Stimulated activated CD4-positive, alpha-beta T cell treated with anti-CD3 and anti-CD28 coated beads, Interleukin-4, amount 100 ng/mL, for 1 hour (primary cell): Measurements from ENCODE around the gene HSPA14.
A peak's percentile ranks its signal among the peaks of the same experiment; 100 is the strongest.
"Not testable (repeated sequence)": the region's sequence is repeated elsewhere in the genome, so short reads cannot be mapped to it uniquely, and the experiment has no call there.

Experiments
- DNase-seq: peaks from one replicate; pipeline ENCODE4 v3.0.0-alpha.2; 2020

HSPA14 gene

GRCh38 chr10:14837757-14838581 is at the start of gene HSPA14, which contains the start of the genes CDNF and MSANTD7:
TSS of gene HSPA14 (plus strand) at chr10:14838306. CDS start at chr10:14838403, 97 bp downstream.
TSS of gene CDNF (minus strand) at chr10:14838037. CDS start at chr10:14837946, 91 bp downstream.
TSS of gene MSANTD7 (plus strand) at chr10:14838306. CDS start at chr10:14842285, 3,979 bp downstream.
- peak; percentile 99 for DNase-seq

GRCh38 chr10:14798636-14799035 is 39.5 kb upstream of the HSPA14 start:
- DNase-seq, result no peak

GRCh38 chr10:14800397-14800796 is 37.7 kb upstream of the HSPA14 start:
- no peak for DNase-seq

DNA sequence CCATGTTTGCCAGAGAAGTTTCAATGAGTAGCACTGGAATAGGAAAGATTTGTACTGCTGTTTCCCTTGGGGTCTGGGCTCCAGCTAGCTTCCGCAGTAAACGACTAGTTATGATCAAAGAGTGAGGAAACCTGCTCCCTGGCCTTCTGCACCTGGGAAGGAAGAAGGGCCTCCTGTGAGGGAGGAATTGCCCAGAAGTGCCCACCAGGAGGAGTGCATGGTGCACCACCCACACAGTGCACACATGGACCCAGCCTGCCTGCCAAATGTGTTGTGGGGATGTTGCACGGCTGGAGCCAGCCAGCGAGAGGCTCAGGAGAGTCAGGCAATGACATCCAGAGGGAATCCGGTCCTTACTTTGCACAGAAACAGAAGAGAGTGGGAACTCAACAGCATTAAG is 36.4 kb upstream of the HSPA14 start:
- DNase-seq, result no peak

DNA sequence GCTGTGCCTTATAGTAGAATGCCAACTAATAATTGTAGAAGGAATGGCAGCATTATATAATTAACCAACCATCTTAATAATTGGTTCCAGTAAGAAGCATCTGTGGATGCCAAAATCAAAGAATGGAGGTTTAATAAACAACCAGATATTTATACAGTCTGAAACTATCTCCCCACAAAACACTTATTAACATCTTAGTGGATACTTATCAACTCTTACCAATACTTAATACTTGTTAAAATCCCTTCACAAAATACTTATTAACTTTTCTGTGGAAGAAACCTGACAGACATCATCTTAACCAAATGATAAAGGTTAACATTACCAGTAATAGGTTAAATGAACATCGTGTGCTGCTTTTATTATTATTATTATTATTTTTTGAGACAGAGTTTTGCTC is 34.3 kb upstream of the HSPA14 start:
- DNase-seq, result no peak

DNA sequence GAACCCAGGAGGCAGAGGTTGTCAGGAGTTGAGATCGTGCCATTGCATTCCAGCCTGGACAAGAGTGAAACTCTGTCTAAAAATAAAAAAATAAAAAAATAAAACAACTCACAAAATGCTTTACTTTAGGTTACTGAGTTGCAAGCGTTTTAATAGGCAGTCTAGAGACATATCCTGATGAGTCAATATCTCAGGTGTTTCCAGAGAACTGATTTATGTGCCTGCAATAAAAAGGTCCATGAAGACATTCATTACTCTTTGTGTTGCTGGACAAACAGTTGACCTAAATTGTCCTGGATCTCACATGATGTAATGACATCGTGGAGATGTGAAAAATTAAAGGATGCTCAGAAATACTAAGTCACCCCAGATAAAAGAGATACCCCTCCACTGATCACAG is 31.8 kb upstream of the HSPA14 start:
- no peak for DNase-seq

DNA sequence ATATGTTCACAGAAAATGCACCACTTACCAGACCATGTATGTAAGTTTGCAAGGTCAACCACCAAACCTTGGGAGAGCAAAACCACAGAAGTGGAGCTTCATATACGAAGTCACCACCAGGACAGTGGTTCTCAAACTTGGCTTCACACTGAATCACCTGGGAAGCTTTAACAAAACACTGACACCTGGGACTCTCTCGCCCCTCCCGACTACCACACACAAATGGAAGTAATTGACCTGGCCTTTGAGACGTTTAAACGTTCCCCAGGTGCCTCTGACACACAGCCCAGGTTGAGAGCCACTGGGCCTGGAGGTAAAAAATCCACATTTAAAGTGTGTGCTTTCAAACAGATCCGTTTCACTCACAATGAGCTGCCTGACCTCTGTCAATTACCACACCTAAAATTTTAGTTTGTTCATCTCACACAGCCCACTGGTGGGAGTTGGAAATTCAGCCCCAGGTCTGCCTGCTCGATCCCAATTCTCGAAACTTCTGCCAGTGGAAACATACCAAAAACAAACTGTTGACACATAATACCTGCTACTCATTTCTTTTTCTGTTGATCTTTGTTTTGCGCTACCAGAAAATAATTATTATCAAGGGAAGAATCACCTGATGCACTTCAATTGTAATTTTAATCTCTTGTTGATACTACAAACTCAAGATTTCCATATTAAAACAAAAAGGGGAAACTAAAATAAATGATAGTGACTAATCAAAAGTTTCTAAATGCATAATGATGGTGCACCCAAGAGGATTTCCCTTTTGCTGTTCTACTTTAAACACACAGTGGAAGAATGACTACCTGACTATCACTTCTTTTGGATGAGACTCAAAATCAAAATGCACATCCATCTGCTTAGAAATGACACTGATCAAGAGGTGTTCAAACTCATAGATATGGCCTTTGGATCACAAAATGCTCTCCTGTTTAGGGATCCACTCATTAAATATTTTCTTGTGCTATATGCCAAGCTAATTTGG is 26.8 kb upstream of the HSPA14 start:
- no peak for DNase-seq

- DNase-seq, result no peak
Measured at GRCh38 chr10:14812271-14812670, 25.8 kb upstream of the HSPA14 start.

- DNase-seq, result no peak
Measured at GRCh38 chr10:14815681-14816080, 22.4 kb upstream of the HSPA14 start.

DNA sequence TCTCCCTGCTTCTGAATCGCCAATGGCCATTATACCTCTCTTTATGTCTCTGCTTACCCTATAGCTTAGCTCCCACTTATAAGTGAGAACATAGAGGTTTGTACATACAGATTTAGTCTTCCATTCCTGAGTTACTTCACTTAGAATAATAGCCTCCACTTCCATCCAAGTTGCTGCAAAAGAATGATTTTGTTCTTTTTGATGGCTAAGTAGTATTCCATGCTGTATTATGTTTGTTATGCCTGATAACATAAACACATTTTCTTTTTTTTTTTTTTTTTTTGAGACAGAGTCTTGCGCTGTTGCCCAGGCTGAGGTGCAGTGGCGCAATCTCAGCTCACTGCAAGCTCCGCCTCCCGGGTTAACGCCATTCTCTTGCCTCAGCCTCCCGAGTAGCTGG is 21.4 kb upstream of the HSPA14 start:
- not testable (repeated sequence) for DNase-seq

DNA sequence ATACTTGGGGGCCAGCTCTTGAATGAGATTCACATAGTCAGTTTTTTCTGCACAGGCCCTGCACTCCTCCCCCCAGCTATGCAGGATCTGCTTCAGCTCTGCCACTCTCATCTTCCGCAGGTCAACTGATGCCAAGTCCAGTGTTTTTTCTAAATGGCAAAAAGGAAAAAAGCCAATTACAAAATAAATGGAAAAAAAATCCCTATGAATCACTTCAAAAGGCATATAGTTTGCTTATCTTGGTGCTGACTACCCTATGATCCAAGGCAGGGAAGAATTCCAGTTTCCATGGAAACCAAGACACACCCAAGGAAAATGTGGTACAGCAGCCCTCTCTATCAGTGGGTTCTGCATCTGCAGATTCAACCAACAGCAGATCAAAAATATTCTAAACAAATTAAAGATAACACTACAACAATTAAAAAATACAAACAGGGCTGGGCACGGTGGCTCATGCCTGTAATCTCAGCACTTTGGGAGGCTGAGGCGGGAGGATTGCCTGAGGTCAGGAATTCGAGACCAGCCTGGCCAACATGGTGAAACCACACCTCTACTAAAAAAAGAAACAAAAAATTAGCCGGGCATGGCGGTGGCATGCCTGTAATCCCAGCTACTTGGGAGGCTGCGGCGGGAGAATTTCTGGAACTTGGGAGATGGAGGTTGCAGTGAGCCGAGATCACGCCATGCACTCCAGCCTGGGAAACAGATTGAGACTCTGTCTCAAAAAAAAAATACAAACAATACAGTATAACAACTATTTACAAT is 17.9 kb upstream of the HSPA14 start:
- DNase-seq, result no peak

- no peak for DNase-seq
Measured at GRCh38 chr10:14820775-14821154, 17.3 kb upstream of the HSPA14 start.

DNA sequence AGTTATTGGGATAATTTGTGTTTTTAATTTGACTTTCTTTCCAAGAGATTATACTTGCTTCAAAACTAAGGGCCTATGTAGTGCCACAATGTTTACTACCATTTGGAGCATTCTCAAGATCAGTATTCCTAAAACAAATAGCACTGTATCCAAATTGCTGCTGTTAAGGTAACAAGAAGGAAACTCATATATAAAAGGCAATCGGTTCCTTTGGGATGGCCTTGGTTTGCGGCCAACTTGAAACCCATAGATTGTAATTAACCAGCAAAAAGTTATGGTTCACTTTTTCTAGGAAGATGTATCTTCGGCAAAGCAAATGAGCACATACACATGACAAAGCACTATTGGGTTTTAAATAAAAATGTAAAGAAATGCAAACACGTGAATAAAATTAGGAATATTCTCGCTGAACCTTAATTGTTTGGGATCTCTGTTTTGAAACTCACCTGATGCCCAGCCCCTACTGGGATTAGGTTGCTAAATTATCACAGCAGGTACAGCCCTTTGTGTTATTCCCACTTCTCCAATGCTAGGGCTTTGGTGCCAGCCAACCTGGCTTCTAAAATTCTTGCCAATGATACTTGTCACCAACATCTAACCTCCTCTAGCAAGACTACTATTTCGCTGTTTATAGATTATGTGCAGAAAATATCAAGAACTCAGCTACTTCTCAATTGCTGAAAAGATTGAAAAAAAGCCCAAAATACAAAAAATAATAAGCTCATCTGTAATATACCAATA is 16.3 kb upstream of the HSPA14 start:
- no peak for DNase-seq

- DNase-seq, result peak; percentile 46
Measured at GRCh38 chr10:14822879-14823755, 15.0 kb upstream of the HSPA14 start.

DNA sequence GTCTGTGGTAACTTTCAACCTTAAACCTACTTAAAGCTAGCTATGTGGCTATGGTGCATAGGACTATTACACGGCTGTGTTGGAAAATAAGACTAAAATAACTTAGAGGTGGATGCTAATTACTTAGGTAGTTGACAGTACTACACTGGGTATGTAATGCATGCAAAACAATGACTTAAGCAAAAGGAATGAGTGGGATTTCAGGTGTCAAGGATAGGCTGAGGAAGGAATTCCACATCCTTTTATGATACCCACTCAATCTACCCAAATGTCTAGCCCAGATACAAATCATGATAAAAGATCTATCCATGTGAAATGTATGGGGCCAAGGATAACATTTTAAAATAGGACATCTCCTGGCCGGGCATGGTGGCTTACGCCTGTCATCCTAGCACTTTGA is 14.1 kb upstream of the HSPA14 start:
- DNase-seq, result no peak

GRCh38 chr10:14826076-14826829 is 11.9 kb upstream of the HSPA14 start:
- DNase-seq, result no peak

- no peak for DNase-seq
Measured at GRCh38 chr10:14833106-14833505, 5.0 kb upstream of the HSPA14 start.

- no peak for DNase-seq
Measured at GRCh38 chr10:14836208-14836607, 1.9 kb upstream of the HSPA14 start.

DNA sequence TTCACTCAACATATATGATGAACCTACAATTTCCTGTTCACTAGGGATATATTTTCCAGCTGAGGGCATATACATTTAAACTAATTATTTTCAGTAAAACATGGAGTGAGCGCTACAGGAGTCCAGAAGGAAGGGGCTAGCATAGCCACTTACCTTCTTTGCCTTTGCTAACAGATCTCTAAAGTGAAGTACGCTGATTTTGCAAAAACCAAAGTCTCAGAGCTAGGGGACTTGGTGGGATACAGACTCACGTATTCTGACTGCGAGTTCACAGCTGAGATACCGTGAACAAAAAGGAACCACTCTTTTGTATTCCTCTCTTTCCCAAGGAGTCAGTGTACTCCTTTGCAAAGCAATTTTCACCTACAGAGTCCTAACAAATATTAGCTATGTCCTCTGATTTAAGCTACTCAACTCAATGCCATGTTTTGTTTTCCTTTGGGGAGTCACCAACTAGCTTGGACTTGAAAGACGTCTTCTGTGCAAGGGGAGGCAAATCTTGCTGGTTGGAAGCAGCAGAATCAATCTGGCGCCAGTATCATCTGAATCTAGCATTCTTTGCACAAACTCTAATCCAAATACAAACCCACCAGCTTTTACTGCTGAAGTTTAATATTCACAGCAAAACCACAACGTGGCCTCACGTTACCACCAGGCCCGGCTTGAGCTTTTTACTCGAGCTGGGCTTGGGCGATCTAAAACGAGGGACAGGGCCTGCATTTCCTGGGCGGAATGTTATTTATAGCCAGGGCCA is 926 bp upstream of the HSPA14 start:
- DNase-seq, result no peak
